ENCODE measurements around the gene TSC22D1.

DNA sequence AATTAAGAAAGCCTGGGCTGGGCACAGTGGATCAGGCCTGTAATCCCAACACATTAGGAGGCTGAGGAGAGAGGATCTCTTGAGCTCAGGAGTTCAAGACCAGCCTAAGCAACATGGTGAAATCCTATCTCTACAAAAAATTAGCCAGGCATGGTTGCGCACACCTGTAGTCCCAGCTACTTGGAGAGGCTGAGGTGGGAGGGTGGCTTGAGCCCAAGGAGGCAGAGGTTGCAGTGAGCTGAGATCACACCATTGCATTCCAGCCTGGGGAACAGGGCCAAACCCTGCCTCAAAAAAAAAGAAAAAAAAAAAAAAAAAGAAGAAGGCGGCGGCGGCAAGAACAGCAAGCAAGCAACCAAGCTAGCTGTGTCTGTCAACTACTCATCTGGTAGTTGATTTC is 26.7 kb downstream of the TSC22D1 start:
- TF ChIP-seq POLR2AphosphoS5 (IDR thresholded peaks at IDR 0.05; ENCODE audit: low read depth, low read length) (no peak), SIN3A (IDR thresholded peaks at IDR 0.05; ENCODE audit: borderline replicate concordance, insufficient read depth, low read length) (no peak), TAF1 (IDR thresholded peaks at IDR 0.05; ENCODE audit: borderline replicate concordance, insufficient read depth, low read length) (no peak)
- TF ChIP-seq, protein P1, sequence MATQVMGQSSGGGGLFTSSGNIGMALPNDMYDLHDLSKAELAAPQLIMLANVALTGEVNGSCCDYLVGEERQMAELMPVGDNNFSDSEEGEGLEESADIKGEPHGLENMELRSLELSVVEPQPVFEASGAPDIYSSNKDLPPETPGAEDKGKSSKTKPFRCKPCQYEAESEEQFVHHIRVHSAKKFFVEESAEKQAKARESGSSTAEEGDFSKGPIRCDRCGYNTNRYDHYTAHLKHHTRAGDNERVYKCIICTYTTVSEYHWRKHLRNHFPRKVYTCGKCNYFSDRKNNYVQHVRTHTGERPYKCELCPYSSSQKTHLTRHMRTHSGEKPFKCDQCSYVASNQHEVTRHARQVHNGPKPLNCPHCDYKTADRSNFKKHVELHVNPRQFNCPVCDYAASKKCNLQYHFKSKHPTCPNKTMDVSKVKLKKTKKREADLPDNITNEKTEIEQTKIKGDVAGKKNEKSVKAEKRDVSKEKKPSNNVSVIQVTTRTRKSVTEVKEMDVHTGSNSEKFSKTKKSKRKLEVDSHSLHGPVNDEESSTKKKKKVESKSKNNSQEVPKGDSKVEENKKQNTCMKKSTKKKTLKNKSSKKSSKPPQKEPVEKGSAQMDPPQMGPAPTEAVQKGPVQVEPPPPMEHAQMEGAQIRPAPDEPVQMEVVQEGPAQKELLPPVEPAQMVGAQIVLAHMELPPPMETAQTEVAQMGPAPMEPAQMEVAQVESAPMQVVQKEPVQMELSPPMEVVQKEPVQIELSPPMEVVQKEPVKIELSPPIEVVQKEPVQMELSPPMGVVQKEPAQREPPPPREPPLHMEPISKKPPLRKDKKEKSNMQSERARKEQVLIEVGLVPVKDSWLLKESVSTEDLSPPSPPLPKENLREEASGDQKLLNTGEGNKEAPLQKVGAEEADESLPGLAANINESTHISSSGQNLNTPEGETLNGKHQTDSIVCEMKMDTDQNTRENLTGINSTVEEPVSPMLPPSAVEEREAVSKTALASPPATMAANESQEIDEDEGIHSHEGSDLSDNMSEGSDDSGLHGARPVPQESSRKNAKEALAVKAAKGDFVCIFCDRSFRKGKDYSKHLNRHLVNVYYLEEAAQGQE (IDR thresholded peaks at IDR 0.05; ENCODE audit: insufficient read depth in 1 of 2, low read depth in 2 of 2, low read length in 2 of 2): no peak

Measured in PFSK-1 (cell line).